PC-3 (cell line): ENCODE measurements around the gene ACO2. TPM values are rescaled to one million over a fixed set of nuclear protein-coding genes. Genes with fewer than 3 reads are reported as not detected.

ENCODE experiments used
- ATAC-seq: fragments of 200-7000 bp; cut with Tn5 transposase; 2 replicates; pipeline ENCODE4 v1.9.1; 2020; ENCODE audit warnings: mild to moderate bottlenecking, moderate library complexity
- BruUV-seq: library from RNA; stranded (reverse); fragments of 400-500 nt; replicated peaks from 2 replicates; lab custom pipeline; 2021; lab: Mats Ljungman, UMichigan
- CTCF ChIA-PET: fragments of 300-600 bp; sonication (Branson Sonifier 250); formaldehyde crosslinking; loops from one replicate; lab custom pipeline; 2022; ENCODE audit warnings: antibody characterized with exemption; lab: Charles Lee
- POLR2A ChIA-PET: fragments of 300-600 bp; sonication (Branson Sonifier 250); formaldehyde crosslinking; loops from one replicate; lab custom pipeline; 2022; ENCODE audit warnings: antibody characterized with exemption; ENCODE audit not compliant: unreplicated experiment; lab: Charles Lee
- DNase-seq: peaks from one replicate; pipeline ENCODE4 v3.0.0-alpha.2; 2015
- H2AFZ ChIP-seq: fragments of 300-600 bp; sonication (generic); 2 replicates; pipeline ENCODE4 v1.6.0; 2016; ENCODE audit warnings: antibody characterized with exemption, low read length
- H3F3A ChIP-seq: fragments of 300-600 bp; sonication (generic); one replicate; pipeline ENCODE4 v1.6.0; 2017; ENCODE audit warnings: antibody characterized with exemption, low read length, control low read depth, mild to moderate bottlenecking; ENCODE audit not compliant: unreplicated experiment
- H3K27ac ChIP-seq: fragments of 300-600 bp; sonication (generic); 2 replicates; pipeline ENCODE4 v1.5.1; 2016; ENCODE audit warnings: mild to moderate bottlenecking, low read length
- H3K27me3 ChIP-seq: fragments of 300-600 bp; sonication (generic); 2 replicates; pipeline ENCODE4 v1.6.1; 2016; ENCODE audit warnings: low read length, mixed read lengths
- H3K36me3 ChIP-seq: fragments of 300-600 bp; sonication (generic); 2 replicates; pipeline ENCODE4 v1.6.1; 2016; ENCODE audit warnings: low read depth, mixed run types, low read length, mixed read lengths
- H3K4me1 ChIP-seq: fragments of 300-600 bp; sonication (generic); 2 replicates; pipeline ENCODE4 v1.5.1; 2016; ENCODE audit warnings: low read length; ENCODE audit not compliant: insufficient read depth
- H3K4me2 ChIP-seq: fragments of 300-600 bp; sonication (generic); 2 replicates; pipeline ENCODE4 v1.6.0; 2016; ENCODE audit warnings: low read length
- H3K4me3 ChIP-seq: fragments of 300-600 bp; sonication (generic); 2 replicates; pipeline ENCODE4 v1.5.1; 2016; ENCODE audit warnings: mild to moderate bottlenecking, low read length, mixed read lengths
- H3K79me2 ChIP-seq: fragments of 300-600 bp; sonication (generic); 2 replicates; pipeline ENCODE4 v1.6.1; 2017; ENCODE audit warnings: low read length, mixed read lengths
- H3K9ac ChIP-seq: fragments of 300-600 bp; sonication (generic); 2 replicates; pipeline ENCODE4 v1.6.0; 2016; ENCODE audit warnings: mild to moderate bottlenecking, low read length
- H3K9me2 ChIP-seq: fragments of 300-600 bp; sonication (generic); replicated peaks from 2 replicates; pipeline ENCODE4 v1.6.1; 2016; ENCODE audit warnings: mixed run types, low read length, mixed read lengths
- H3K9me3 ChIP-seq: fragments of 300-600 bp; sonication (generic); 2 replicates; pipeline ENCODE4 v1.6.1; 2016; ENCODE audit warnings: low read length, mixed read lengths
- H4K20me1 ChIP-seq: fragments of 300-600 bp; sonication (generic); 2 replicates; pipeline ENCODE4 v1.6.1; 2016; ENCODE audit warnings: low read length, mixed read lengths
- CTCF ChIP-seq: fragments of 300-600 bp; sonication (generic); conservative IDR thresholded peaks from 2 replicates; pipeline ENCODE4 v1.5.1; 2017; ENCODE audit warnings: antibody characterized with exemption, low read depth, mild to moderate bottlenecking, low read length
- EZH2 ChIP-seq: fragments of 300-600 bp; sonication (generic); IDR thresholded peaks from one replicate; pipeline ENCODE4 v1.6.1; 2017; ENCODE audit warnings: antibody characterized with exemption, mild to moderate bottlenecking, low read length; ENCODE audit not compliant: unreplicated experiment
- EZH2phosphoT487 ChIP-seq: fragments of 300-600 bp; sonication (generic); IDR thresholded peaks from 2 replicates; pipeline ENCODE4 v1.6.1; 2018; ENCODE audit warnings: mild to moderate bottlenecking, antibody characterized with exemption, low read length, borderline replicate concordance
- intact Hi-C: fragments of 100-400 bp; cut with micrococcal nuclease; formaldehyde crosslinking; loops from 2 replicates; pipeline ENCODE4 v1.9.0; 2023
- total RNA-seq: library from RNA; depleted of rRNA; stranded (reverse); fragments of >200 nt; gene quantifications from 2 replicates; pipeline ENCODE4 v1.2.3, GENCODE V29; 2014

Gene ACO2
- total RNA-seq, 1 experiment from 2014 or later = 130 TPM

DNA sequence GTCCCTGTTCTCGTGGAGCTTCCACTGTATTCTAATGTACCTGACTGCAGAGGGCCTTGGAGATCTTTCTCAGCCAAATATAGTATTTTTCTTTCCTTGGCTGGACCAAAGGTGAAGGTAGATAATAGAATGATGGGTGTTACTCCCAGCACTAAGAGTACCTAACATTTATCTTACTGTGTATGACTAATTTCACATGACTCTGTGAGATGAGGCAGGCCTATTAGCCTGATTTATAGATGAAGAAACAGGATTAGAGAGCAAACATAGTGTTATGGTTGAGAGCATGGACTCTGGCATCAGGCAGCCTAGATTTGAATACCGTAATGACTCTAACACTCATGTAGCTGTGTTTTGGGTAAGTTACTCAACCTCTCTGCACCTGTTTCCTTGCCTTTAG lies 2.7 kb downstream of the ACO2 start:
- ATAC-seq = no peak
- ChIA-PET POLR2A (no interaction called here), CTCF (no interaction called here)
- Histone ChIP-seq H2AFZ (no peak overlapping the region), H4K20me1 (no peaks in the 10 kb centered on the region), H3K9me3 (no peaks in the 10 kb centered on the region), H3K27me3 (no peaks in the 10 kb centered on the region), H3K9me2 (no peaks in the 10 kb centered on the region), H3K9ac (no peak overlapping the region), H3K79me2 (peaks cover 90% of the 10 kb centered on the region), H3K4me3 (no peak overlapping the region), H3F3A (no peaks in the 10 kb centered on the region), H3K36me3 (peaks cover 14% of the 10 kb centered on the region), H3K27ac (no peak overlapping the region), H3K4me2 (0 out of 2 replicates have a peak overlapping the region, but pooled peaks have one; percentile 15), H3K4me1 (peaks cover 23% of the 10 kb centered on the region)
- BruUV-seq = no TSS peak
- intact Hi-C loops = no loop called here
- DNase-seq = no peak
- TF ChIP-seq EZH2phosphoT487 (no peak), EZH2 (no peak), CTCF (no peak)

GRCh38 chr22:41474872-41475451 lies 6.0 kb downstream of the ACO2 start:
- BruUV-seq = no TSS peak
- POLR2A ChIA-PET = no interaction called here

More at GRCh38 chr22:41474872-41475451, 6.0 kb downstream of the ACO2 start:
- H3K79me2 ChIP-seq = peaks cover 91% of the 10 kb centered on the region
- no peak overlapping the region for H3K9ac ChIP-seq
- H3K4me3 ChIP-seq = no peak overlapping the region
- ATAC-seq (no peak), DNase-seq (no peak)
- no peak overlapping the region for H2AFZ ChIP-seq
- peaks cover 12% of the 10 kb centered on the region for H3K4me1 ChIP-seq
- intact Hi-C loops = no loop called here
- H3K27me3 ChIP-seq = no peaks in the 10 kb centered on the region
- H3K4me2 ChIP-seq = no peak overlapping the region
- CTCF ChIA-PET = no interaction called here
- peaks cover 4% of the 10 kb centered on the region for H3K36me3 ChIP-seq
- no peaks in the 10 kb centered on the region for H3F3A ChIP-seq
- 0 out of 2 replicates have a peak, but pooled peaks cover 3% of the 10 kb centered on the region for H4K20me1 ChIP-seq
- H3K9me2 ChIP-seq = no peaks in the 10 kb centered on the region
- H3K9me3 ChIP-seq = no peaks in the 10 kb centered on the region
- no peak overlapping the region for H3K27ac ChIP-seq
- TF ChIP-seq EZH2 (no peak), EZH2phosphoT487 (no peak), CTCF (no peak)
